SU-DHL-6 (cell line): ENCODE measurements around the gene VIPR2.
"Not testable (repeated sequence)": the region's sequence is repeated elsewhere in the genome, so short reads cannot be mapped to it uniquely, and the experiment has no call there.

Experiments used
- H2AFZ ChIP-seq: fragments of 200-600 bp; sonication (generic); 2 replicates; pipeline ENCODE4 v1.6.1; 2014; ENCODE audit warnings: low read depth, mild to moderate bottlenecking, moderate library complexity, mixed read lengths, antibody characterized with exemption, low read length; ENCODE audit not compliant: severe bottlenecking
- H3F3A ChIP-seq: fragments of 200-600 bp; shearing (Covaris generic); 2 replicates; pipeline ENCODE4 v1.6.0; 2016; ENCODE audit warnings: antibody characterized with exemption, mild to moderate bottlenecking; ENCODE audit not compliant: insufficient read depth
- H3K27ac ChIP-seq: fragments of 200-600 bp; sonication (generic); 2 replicates; pipeline ENCODE4 v1.5.1; 2016; ENCODE audit warnings: low read depth, mild to moderate bottlenecking, low read length, moderate library complexity, mixed read lengths
- H3K27me3 ChIP-seq: fragments of 200-600 bp; sonication (generic), shearing (Covaris generic); 2 replicates; pipeline ENCODE4 v1.6.0; 2014; ENCODE audit warnings: mild to moderate bottlenecking, low read length
- H3K36me3 ChIP-seq: fragments of 200-600 bp; sonication (generic); 2 replicates; pipeline ENCODE4 v1.6.1; 2014; ENCODE audit warnings: mild to moderate bottlenecking, low read length, mixed read lengths
- H3K4me2 ChIP-seq: fragments of 300-600, 200-600 bp; shearing (Covaris generic), sonication (generic); 2 replicates; pipeline ENCODE4 v1.6.0; 2014; ENCODE audit warnings: low read length, low read depth, mild to moderate bottlenecking; ENCODE audit not compliant: poor library complexity, severe bottlenecking
- H3K4me3 ChIP-seq: fragments of 200-600 bp; sonication (generic); 2 replicates; pipeline ENCODE4 v1.5.1; 2014; ENCODE audit warnings: antibody characterized with exemption, low read length, mild to moderate bottlenecking, mixed read lengths; ENCODE audit not compliant: insufficient read depth, poor library complexity, severe bottlenecking
- H3K79me2 ChIP-seq: fragments of 200-600 bp; sonication (generic); 2 replicates; pipeline ENCODE4 v1.6.1; 2014; ENCODE audit warnings: mild to moderate bottlenecking, low read length, moderate library complexity; ENCODE audit not compliant: insufficient read depth
- H3K9ac ChIP-seq: fragments of 200-600 bp; sonication (generic); 2 replicates; pipeline ENCODE4 v1.7.0; 2014; ENCODE audit warnings: mild to moderate bottlenecking, low read length
- H3K9me2 ChIP-seq: fragments of 200-600 bp; sonication (generic); replicated peaks from 2 replicates; pipeline ENCODE4 v1.6.1; 2014; ENCODE audit warnings: low read length; ENCODE audit not compliant: insufficient read depth
- H3K9me3 ChIP-seq: fragments of 200-600 bp; sonication (generic); 2 replicates; pipeline ENCODE4 v1.6.1; 2014; ENCODE audit warnings: low read length, mixed read lengths; ENCODE audit not compliant: insufficient read depth
- H4K20me1 ChIP-seq: fragments of 200-600 bp; sonication (generic); 2 replicates; pipeline ENCODE4 v1.6.1; 2014; ENCODE audit warnings: low read depth, mild to moderate bottlenecking, antibody characterized with exemption, low read length, moderate library complexity, mixed read lengths
- EZH2phosphoT487 ChIP-seq: fragments of 200-600 bp; sonication (generic), shearing (Covaris generic); conservative IDR thresholded peaks from 2 replicates; pipeline ENCODE4 v1.6.1; 2018; ENCODE audit warnings: mild to moderate bottlenecking, antibody characterized with exemption, low read length, moderate library complexity, mixed read lengths
- TF ChIP-seq, protein P1 (sequence below): fragments of 200-600 bp; sonication (generic); IDR thresholded peaks from one replicate; pipeline ENCODE4 v1.5.1; 2017; ENCODE audit warnings: antibody characterized with exemption, mild to moderate bottlenecking, low read length, moderate library complexity; ENCODE audit not compliant: insufficient read depth, poor library complexity, severe bottlenecking

VIPR2 gene

DNA sequence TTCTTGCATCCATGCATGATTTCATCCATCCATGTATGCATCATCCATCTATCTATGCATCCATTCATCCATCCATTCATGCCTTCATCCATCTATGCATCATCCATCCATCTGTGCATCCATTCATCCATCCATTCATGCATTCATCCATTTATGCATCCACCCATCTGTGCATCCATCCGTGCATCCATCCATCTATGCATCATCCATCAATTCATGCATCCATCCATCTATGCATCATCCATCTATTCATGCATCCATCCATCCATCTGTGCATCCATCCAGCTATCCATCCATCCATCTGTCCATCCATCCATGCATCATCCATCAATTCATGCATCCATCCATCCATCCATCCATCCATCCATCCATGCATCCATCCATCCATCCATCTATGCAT, 157.0 kb downstream of the VIPR2 start:
- no peak overlapping the region for H3K27ac ChIP-seq
- no peak for TF ChIP-seq EZH2phosphoT487
- TF ChIP-seq, protein P1, sequence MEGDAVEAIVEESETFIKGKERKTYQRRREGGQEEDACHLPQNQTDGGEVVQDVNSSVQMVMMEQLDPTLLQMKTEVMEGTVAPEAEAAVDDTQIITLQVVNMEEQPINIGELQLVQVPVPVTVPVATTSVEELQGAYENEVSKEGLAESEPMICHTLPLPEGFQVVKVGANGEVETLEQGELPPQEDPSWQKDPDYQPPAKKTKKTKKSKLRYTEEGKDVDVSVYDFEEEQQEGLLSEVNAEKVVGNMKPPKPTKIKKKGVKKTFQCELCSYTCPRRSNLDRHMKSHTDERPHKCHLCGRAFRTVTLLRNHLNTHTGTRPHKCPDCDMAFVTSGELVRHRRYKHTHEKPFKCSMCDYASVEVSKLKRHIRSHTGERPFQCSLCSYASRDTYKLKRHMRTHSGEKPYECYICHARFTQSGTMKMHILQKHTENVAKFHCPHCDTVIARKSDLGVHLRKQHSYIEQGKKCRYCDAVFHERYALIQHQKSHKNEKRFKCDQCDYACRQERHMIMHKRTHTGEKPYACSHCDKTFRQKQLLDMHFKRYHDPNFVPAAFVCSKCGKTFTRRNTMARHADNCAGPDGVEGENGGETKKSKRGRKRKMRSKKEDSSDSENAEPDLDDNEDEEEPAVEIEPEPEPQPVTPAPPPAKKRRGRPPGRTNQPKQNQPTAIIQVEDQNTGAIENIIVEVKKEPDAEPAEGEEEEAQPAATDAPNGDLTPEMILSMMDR: no peak
- H3K9ac ChIP-seq: no peak overlapping the region
- no peak overlapping the region for H3K4me3 ChIP-seq
- no peak overlapping the region for H3K4me2 ChIP-seq
- H4K20me1 ChIP-seq: no peaks in the 10 kb centered on the region
- H3K27me3 ChIP-seq: no peaks in the 10 kb centered on the region
- no peak overlapping the region for H2AFZ ChIP-seq
- H3K36me3 ChIP-seq: no peaks in the 10 kb centered on the region
- H3K9me2 ChIP-seq: peaks cover 5% of the 10 kb centered on the region; the same call in 1 of the 2 replicates
- H3K79me2 ChIP-seq: no peaks in the 10 kb centered on the region
- H3F3A ChIP-seq: no peaks in the 10 kb centered on the region
- peaks cover 19% of the 10 kb centered on the region for H3K9me3 ChIP-seq

DNA sequence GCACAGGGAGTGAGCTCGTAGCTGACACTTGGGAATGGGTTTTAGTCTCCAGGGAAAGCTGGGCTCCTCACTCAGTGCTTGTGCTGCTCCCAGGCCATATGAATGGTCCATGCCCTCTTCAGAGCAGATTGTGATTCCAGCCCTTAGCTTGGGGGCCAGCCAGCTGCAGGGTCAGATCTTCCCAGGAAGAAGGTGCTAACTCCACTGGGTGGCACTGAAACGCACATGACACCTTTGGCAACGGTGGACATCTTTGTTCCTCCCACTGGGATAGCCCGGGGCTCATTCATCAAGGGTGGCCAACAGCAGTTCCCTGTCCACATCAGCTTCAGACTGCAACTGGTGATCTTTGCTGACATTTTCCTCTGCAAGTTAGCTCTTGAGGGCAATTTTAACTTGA, 159.1 kb downstream of the VIPR2 start:
- Histone ChIP-seq H3K4me2 (no peak overlapping the region), H4K20me1 (no peaks in the 10 kb centered on the region), H3K9me3 (peaks cover 36% of the 10 kb centered on the region), H3K9me2 (peaks cover 5% of the 10 kb centered on the region; the same call in 1 of the 2 replicates), H3K9ac (no peak overlapping the region), H3K27me3 (no peaks in the 10 kb centered on the region), H3K79me2 (no peaks in the 10 kb centered on the region), H3K27ac (no peak overlapping the region), H3F3A (no peaks in the 10 kb centered on the region), H3K4me3 (no peak overlapping the region), H3K36me3 (no peaks in the 10 kb centered on the region), H2AFZ (no peak overlapping the region)
- TF ChIP-seq EZH2phosphoT487: no peak
- TF ChIP-seq, protein P1: no peak

DNA sequence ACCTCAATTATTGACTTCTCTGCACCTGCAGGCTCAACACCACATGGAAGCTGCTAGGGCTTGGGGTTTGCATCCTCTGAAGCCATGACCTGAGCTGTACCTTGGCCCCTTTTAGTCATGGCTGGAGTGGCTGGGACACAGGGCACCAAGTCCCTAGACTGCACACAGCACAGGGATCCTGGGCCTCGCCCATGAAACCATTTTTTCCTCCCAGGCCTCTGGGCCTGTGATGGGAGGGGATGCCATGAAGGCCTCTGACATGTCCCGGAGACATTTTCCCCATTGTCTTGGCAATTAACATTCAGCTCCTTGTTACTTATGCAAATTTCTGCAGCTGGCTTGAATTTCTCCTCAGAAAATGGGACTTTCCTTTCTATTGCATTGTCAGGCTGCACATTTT, 160.7 kb downstream of the VIPR2 start:
- not testable (repeated sequence) for H3K4me2 ChIP-seq, H3K9me2 ChIP-seq, H3F3A ChIP-seq, H3K36me3 ChIP-seq, H3K27me3 ChIP-seq, H4K20me1 ChIP-seq, H3K9ac ChIP-seq, H3K27ac ChIP-seq, H3K79me2 ChIP-seq, H2AFZ ChIP-seq, H3K4me3 ChIP-seq
- peaks cover 39% of the 10 kb centered on the region for H3K9me3 ChIP-seq

DNA sequence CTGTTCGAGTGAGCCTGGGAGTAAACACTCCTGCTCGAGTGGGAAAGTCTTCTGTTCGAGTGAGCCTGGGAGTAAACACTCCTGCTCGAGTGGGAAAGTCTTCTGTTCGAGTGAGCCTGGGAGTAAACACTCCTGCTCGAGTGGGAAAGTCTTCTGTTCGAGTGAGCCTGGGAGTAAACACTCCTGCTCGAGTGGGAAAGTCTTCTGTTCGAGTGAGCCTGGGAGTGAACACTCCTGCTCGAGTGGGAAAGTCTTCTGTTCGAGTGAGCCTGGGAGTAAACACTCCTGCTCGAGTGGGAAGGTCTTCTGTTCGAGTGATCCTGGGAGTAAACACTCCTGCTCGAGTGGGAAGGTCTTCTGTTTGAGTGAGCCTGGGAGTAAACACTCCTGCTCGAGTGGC, 162.6 kb downstream of the VIPR2 start:
- not testable (repeated sequence) for H3K79me2 ChIP-seq, H3K36me3 ChIP-seq, H3K9me2 ChIP-seq, H3K27ac ChIP-seq, H3K4me2 ChIP-seq, H3K4me3 ChIP-seq, H2AFZ ChIP-seq, H3K9ac ChIP-seq, H3K27me3 ChIP-seq, H3F3A ChIP-seq, H4K20me1 ChIP-seq
- H3K9me3 ChIP-seq: peaks cover 32% of the 10 kb centered on the region
